Upper lobe of left lung (tissue), 6 donors: ENCODE measurements around the gene CAPN7. TPM values are rescaled to one million over a fixed set of nuclear protein-coding genes. Genes with fewer than 3 reads are reported as not detected.
"Not testable (repeated sequence)": the region's sequence is repeated elsewhere in the genome, so short reads cannot be mapped to it uniquely, and the experiment has no call there.

Experiments
- ATAC-seq, 2 donors: fragments of 200-7000 bp; cut with Tn5 transposase; one replicate each; pipeline ENCODE4 v1.9.1; 2022; ENCODE audit warnings: mild to moderate bottlenecking in 2 of 2, moderate library complexity in 2 of 2; ENCODE audit not compliant: low FRiP score in 2 of 2
- DNase-seq, 2 donors: peaks; one replicate each; pipeline ENCODE4 v3.0.0-alpha.2; 2019 to 2020
- H3K27ac ChIP-seq, 4 donors: fragments of 200-600 bp; sonication (generic); one replicate each; pipeline ENCODE4 v1.5.1; 2016 to 2019
- H3K27me3 ChIP-seq, 4 donors: fragments of 200-600 bp; sonication (generic); one replicate each; pipeline ENCODE4 v1.5.1; 2017 to 2019
- H3K36me3 ChIP-seq, 4 donors: fragments of 200-600 bp; sonication (generic); one replicate each; pipeline ENCODE4 v1.5.1; 2016 to 2019
- H3K4me1 ChIP-seq, 4 donors: fragments of 200-600 bp; sonication (generic); one replicate each; pipeline ENCODE4 v1.5.1; 2018 to 2019
- H3K4me3 ChIP-seq, 4 donors: fragments of 200-600 bp; sonication (generic); one replicate each; pipeline ENCODE4 v1.5.1; 2017 to 2019; ENCODE audit warnings: mild to moderate bottlenecking in 2 of 4, moderate library complexity in 1 of 4
- H3K9me3 ChIP-seq, 4 donors: fragments of 200-600 bp; sonication (generic); one replicate each; pipeline ENCODE4 v1.5.1; 2018 to 2019
- CTCF ChIP-seq, 6 experiments: fragments of 450-650 bp in 4 of 6; fragments of 200-600 bp in 2 of 6; sonication (generic) in 2 of 6; IDR thresholded peaks; one replicate each; pipeline ENCODE4 v1.5.1; 2016 to 2019; ENCODE audit warnings: antibody characterized with exemption in 6 of 6
- EP300 ChIP-seq, 4 donors: sonication (generic); formaldehyde crosslinking; IDR thresholded peaks; one replicate each; pipeline ENCODE4 v1.5.1; 2017; ENCODE audit warnings: antibody characterized with exemption in 4 of 4, control low read depth in 2 of 4
- POLR2A ChIP-seq, 4 donors: fragments of 450-650 bp; IDR thresholded peaks; one replicate each; pipeline ENCODE4 v1.5.1; 2016 to 2017; ENCODE audit warnings: antibody characterized with exemption in 4 of 4, mild to moderate bottlenecking in 2 of 4
- POLR2AphosphoS5 ChIP-seq, 2 donors: sonication (generic); formaldehyde crosslinking; IDR thresholded peaks; one replicate each; pipeline ENCODE4 v1.5.1; 2017; ENCODE audit warnings: antibody characterized with exemption in 2 of 2
- WGBS, 2 donors: methylation state at CpG; one replicate each; pipeline ENCODE4 v1.1.5; 2017 to 2018; 5-methylcytosine and 5-hydroxymethylcytosine counted together
- total RNA-seq, 6 donors: library from RNA; depleted of rRNA in 4 of 6; stranded (reverse); fragments of >200 nt in 4 of 6; gene quantifications; one replicate each; pipeline versions ENCODE4 v1.1.0 to v1.2.1, GENCODE V29; 2016 to 2021
- donor health status: DM: no; HTN: no; CAD: no; lungs with moderate emphysema.
- donor health status: DM: no; HTN: yes; CAD: no; lungs with severe emphysema.

The CAPN7 gene
- total RNA-seq, 6 donors from 2014 or later, result 42.3 to 119 (median 46.2) TPM

- ATAC-seq, result no peak
- TF ChIP-seq POLR2AphosphoS5 (IDR thresholded peaks at IDR 0.05), result no peak
- TF ChIP-seq CTCF (IDR thresholded peaks at IDR 0.05), result no peak
- no peak for TF ChIP-seq POLR2A (IDR thresholded peaks at IDR 0.05)
- TF ChIP-seq EP300 (IDR thresholded peaks at IDR 0.05), result no peak
- WGBS, 2 donors, result 48 to 50% methylated on average over 1 of the region's 1 CpG
- Histone ChIP-seq H3K27ac (no peak overlapping the region), H3K36me3 (no peaks in the 10 kb centered on the region), H3K4me1 (no peaks in the 10 kb centered on the region), H3K9me3 (no peaks in the 10 kb centered on the region), H3K4me3 (no peak overlapping the region), H3K27me3 (no peaks in the 10 kb centered on the region)
- no peak for DNase-seq
Observed at GRCh38 chr3:15161133-15161532, 44.9 kb upstream of the CAPN7 start.

- peak in 1 of 2 donors; percentile 56 for DNase-seq
- not testable (repeated sequence) for H3K9me3 ChIP-seq, H3K4me3 ChIP-seq, H3K4me1 ChIP-seq, ATAC-seq, H3K36me3 ChIP-seq, H3K27me3 ChIP-seq, H3K27ac ChIP-seq
- 96% methylated on average over 15 of the region's 24 CpGs; no CpG with 5 or more reads in 1 of the 2 donors for WGBS, 2 donors
Observed at GRCh38 chr3:15163656-15164055, 42.4 kb upstream of the CAPN7 start.

GRCh38 chr3:15164340-15164739, 41.7 kb upstream of the CAPN7 start:
- Histone ChIP-seq H3K36me3 (no peaks in the 10 kb centered on the region), H3K27me3 (no peaks in the 10 kb centered on the region)
- WGBS, 2 donors, result 83% methylated on average over 1 of the region's 1 CpG

GRCh38 chr3:15165061-15165460, 41.0 kb upstream of the CAPN7 start:
- H3K27ac ChIP-seq, result no peak overlapping the region
- no peaks in the 10 kb centered on the region for H3K9me3 ChIP-seq
- no peak for TF ChIP-seq CTCF (IDR thresholded peaks at IDR 0.05)
- no peak for TF ChIP-seq EP300 (IDR thresholded peaks at IDR 0.05)
- TF ChIP-seq POLR2AphosphoS5 (IDR thresholded peaks at IDR 0.05), result no peak
- TF ChIP-seq POLR2A (IDR thresholded peaks at IDR 0.05), result no peak
- ATAC-seq (no peak), DNase-seq (no peak)
- no peaks in the 10 kb centered on the region for H3K36me3 ChIP-seq
- H3K27me3 ChIP-seq, result no peaks in the 10 kb centered on the region
- WGBS, 2 donors, result 93 to 97% methylated on average over 6 of the region's 6 CpGs
- no peak overlapping the region for H3K4me3 ChIP-seq
- no peaks in the 10 kb centered on the region for H3K4me1 ChIP-seq

More at GRCh38 chr3:15164340-15164739, 41.7 kb upstream of the CAPN7 start:
- TF ChIP-seq EP300 (IDR thresholded peaks at IDR 0.05), result no peak
- TF ChIP-seq POLR2A (IDR thresholded peaks at IDR 0.05), result no peak
- no peak for TF ChIP-seq POLR2AphosphoS5 (IDR thresholded peaks at IDR 0.05)
- TF ChIP-seq CTCF (IDR thresholded peaks at IDR 0.05), result no peak
- Histone ChIP-seq H3K27ac (no peak overlapping the region), H3K4me3 (no peak overlapping the region), H3K4me1 (no peaks in the 10 kb centered on the region), H3K9me3 (no peaks in the 10 kb centered on the region)
- DNase-seq (no peak), ATAC-seq (no peak)

- H3K27ac ChIP-seq, H3K27me3 ChIP-seq: not testable (repeated sequence)
Observed at GRCh38 chr3:15166391-15166790, 39.7 kb upstream of the CAPN7 start.

GRCh38 chr3:15171096-15171495, 35.0 kb upstream of the CAPN7 start:
- no peak overlapping the region for H3K27ac ChIP-seq
- no peaks in the 10 kb centered on the region for H3K27me3 ChIP-seq
- no peak overlapping the region for H3K4me3 ChIP-seq
- H3K9me3 ChIP-seq, result no peaks in the 10 kb centered on the region
- ATAC-seq (no peak), DNase-seq (no peak)
- no peaks in the 10 kb centered on the region for H3K36me3 ChIP-seq
- no peak for TF ChIP-seq POLR2A (IDR thresholded peaks at IDR 0.05)
- no peak for TF ChIP-seq POLR2AphosphoS5 (IDR thresholded peaks at IDR 0.05)
- TF ChIP-seq CTCF (IDR thresholded peaks at IDR 0.05), result no peak
- TF ChIP-seq EP300 (IDR thresholded peaks at IDR 0.05), result no peak
- WGBS, 2 donors, result 5 to 25% methylated on average over 3 of the region's 3 CpGs
- peaks cover 0 to 6% (median 2%) of the 10 kb centered on the region in 4 donors for H3K4me1 ChIP-seq

More at GRCh38 chr3:15166391-15166790, 39.7 kb upstream of the CAPN7 start:
- not testable (repeated sequence) for H3K4me1 ChIP-seq, ATAC-seq, H3K36me3 ChIP-seq, DNase-seq, H3K4me3 ChIP-seq, H3K9me3 ChIP-seq
- 94 to 95% methylated on average over 3 of the region's 3 CpGs for WGBS, 2 donors
